Measurements from ENCODE around the gene ARHGAP27. TPM values are rescaled to one million over a fixed set of nuclear protein-coding genes. Genes with fewer than 3 reads are reported as not detected.

Gene ARHGAP27
- total and polyA plus RNA-seq, 9 of the 15 experiments (the other 6 are each of a cell fraction or from before 2014, with no cell fraction given) = 0.04 to 4.6 (median 2.1) TPM

GRCh38 chr17:45428050-45428617 is 4.5 kb downstream of the ARHGAP27 start (continued):
- TF ChIP-seq SNIP1 (IDR thresholded peaks at IDR 0.05; ENCODE audit: low read depth) (no peak), ZNF644 (tag; IDR thresholded peaks at IDR 0.05; ENCODE audit: low read depth) (no peak), ATF4 (CRISPR knock-in tag; IDR thresholded peaks at IDR 0.05) (no peak), SIN3A (IDR thresholded peaks at IDR 0.05; ENCODE audit: borderline replicate concordance in 2 of 2, control insufficient read depth in 1 of 2, low read depth in 2 of 2, low read length in 2 of 2) (no peak), ARID1B (IDR thresholded peaks at IDR 0.05) (peak; percentile 60), YY1 (IDR thresholded peaks at IDR 0.05; ENCODE audit: borderline replicate concordance in 1 of 3, control insufficient read depth in 1 of 3, extremely low read depth in 1 of 3, insufficient read depth in 3 of 3, insufficient read length in 1 of 3, insufficient replicate concordance in 2 of 3, low read depth in 1 of 3, low read length in 2 of 3) (peak in 1 of 3 experiments; percentile 52), CTBP1 (IDR thresholded peaks at IDR 0.05; ENCODE audit: borderline replicate concordance) (peak; percentile 70; the same call in 1 of the 2 replicates), ZKSCAN3 (CRISPR knock-in tag; IDR thresholded peaks at IDR 0.05) (no peak), CTCF (IDR thresholded peaks at IDR 0.05 in 2 of 3, conservative IDR thresholded peaks at IDR 0.05 in 1 of 3; ENCODE audit: insufficient read depth in 2 of 3, low read depth in 1 of 3, low read length in 3 of 3) (peak; percentile 82 to 95 (median 89)), RAD21 (CRISPR knock-in tag; conservative IDR thresholded peaks at IDR 0.05 in 1 of 2, IDR thresholded peaks at IDR 0.05 in 1 of 2) (peak; percentile 64 to 86), STAG1 (CRISPR knock-in tag; IDR thresholded peaks at IDR 0.05; ENCODE audit: borderline replicate concordance) (peak; percentile 66; the same call in 1 of the 2 replicates)
- TF ChIP-seq, protein P1, sequence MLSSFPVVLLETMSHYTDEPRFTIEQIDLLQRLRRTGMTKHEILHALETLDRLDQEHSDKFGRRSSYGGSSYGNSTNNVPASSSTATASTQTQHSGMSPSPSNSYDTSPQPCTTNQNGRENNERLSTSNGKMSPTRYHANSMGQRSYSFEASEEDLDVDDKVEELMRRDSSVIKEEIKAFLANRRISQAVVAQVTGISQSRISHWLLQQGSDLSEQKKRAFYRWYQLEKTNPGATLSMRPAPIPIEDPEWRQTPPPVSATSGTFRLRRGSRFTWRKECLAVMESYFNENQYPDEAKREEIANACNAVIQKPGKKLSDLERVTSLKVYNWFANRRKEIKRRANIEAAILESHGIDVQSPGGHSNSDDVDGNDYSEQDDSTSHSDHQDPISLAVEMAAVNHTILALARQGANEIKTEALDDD (IDR thresholded peaks at IDR 0.05) = peak; percentile 87
- TF ChIP-seq, protein P2, sequence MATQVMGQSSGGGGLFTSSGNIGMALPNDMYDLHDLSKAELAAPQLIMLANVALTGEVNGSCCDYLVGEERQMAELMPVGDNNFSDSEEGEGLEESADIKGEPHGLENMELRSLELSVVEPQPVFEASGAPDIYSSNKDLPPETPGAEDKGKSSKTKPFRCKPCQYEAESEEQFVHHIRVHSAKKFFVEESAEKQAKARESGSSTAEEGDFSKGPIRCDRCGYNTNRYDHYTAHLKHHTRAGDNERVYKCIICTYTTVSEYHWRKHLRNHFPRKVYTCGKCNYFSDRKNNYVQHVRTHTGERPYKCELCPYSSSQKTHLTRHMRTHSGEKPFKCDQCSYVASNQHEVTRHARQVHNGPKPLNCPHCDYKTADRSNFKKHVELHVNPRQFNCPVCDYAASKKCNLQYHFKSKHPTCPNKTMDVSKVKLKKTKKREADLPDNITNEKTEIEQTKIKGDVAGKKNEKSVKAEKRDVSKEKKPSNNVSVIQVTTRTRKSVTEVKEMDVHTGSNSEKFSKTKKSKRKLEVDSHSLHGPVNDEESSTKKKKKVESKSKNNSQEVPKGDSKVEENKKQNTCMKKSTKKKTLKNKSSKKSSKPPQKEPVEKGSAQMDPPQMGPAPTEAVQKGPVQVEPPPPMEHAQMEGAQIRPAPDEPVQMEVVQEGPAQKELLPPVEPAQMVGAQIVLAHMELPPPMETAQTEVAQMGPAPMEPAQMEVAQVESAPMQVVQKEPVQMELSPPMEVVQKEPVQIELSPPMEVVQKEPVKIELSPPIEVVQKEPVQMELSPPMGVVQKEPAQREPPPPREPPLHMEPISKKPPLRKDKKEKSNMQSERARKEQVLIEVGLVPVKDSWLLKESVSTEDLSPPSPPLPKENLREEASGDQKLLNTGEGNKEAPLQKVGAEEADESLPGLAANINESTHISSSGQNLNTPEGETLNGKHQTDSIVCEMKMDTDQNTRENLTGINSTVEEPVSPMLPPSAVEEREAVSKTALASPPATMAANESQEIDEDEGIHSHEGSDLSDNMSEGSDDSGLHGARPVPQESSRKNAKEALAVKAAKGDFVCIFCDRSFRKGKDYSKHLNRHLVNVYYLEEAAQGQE (IDR thresholded peaks at IDR 0.05; ENCODE audit: borderline replicate concordance) = peak; percentile 77
- TF ChIP-seq, protein P2 (CRISPR knock-in tag; IDR thresholded peaks at IDR 0.05; ENCODE audit: low read depth) = no peak
